Fibroblast of skin of left quadriceps (primary cell): ENCODE results near the gene KRT3.

Experiments
- DNase-seq, 2 experiments: peaks; one replicate each; pipeline ENCODE4 v3.0.0-alpha.2; 2013; ENCODE audit warnings: low read depth in 2 of 2

The KRT3 gene

GRCh38 chr12:52813885-52814709, 18.2 kb upstream of the KRT3 start, which contains the start of gene KRT4:
Gene KRT4, minus strand, starts transcription at chr12:52814116. Its CDS starts 58 bp downstream, at chr12:52814058.
- peak; percentile 39 to 40 for DNase-seq

- no peak for DNase-seq
Measured at GRCh38 chr12:52813203-52813819, 17.4 kb upstream of the KRT3 start.

DNA sequence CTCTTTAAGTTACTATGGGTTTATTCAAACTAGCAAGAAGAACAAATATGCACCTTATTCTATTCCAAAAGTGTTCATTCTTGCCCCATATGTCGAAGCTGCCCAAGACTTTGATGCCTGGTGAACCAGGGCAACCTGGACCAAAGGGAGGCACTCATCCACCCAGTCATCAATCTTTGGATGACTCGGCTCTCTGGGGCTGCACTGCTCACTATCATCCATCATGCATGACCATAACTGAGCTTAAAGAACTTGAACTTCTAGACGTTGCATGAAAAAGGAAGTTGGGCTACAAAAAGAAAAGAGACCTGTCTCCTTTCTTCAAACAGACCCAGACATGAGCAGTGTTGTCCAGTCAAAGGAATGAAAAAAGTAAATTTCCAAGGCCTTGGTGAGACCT, 16.8 kb upstream of the KRT3 start:
- DNase-seq: no peak

- DNase-seq: no peak
Measured at GRCh38 chr12:52812073-52812400, 16.1 kb upstream of the KRT3 start.

DNA sequence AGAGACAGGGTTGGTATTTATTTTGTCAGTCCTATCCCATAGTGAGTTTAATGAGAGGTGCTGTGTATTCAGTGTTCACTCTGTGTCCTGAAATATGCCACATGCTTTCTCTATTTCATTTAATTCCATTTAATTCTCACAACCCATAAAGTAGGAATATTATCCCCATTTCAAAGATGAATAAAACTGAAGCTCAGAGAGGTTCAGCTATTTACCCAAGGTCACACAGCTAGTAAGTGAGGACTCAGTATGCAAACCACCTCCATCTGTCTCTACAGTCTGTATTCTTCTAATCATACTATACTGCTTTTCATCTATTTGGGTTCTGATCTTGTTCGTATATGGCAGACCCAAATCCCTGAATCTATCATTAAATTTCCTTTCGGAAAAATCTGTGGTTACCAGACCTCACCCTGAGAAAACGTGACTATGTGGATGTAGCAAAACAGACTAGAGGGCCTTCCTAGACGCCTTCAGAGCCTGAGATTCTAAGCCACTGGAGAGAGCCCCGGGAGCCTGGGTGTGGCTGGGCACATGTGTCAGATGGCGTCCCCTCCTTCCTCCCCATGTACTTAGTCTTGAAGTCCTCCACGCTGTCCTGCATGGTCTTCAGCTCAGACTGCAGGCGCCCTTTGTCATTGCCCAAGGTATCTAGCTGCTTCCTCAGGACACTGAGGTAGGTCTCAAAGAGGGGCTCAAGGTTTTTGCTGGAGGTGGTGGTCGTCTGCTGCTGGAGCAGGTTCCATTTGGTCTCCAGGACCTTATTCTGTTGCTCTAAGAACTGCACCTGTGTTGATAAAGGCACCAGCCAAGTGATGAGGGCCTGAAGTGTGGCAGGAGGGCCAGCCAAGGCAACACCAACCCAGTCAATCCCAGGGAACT, 15.5 kb upstream of the KRT3 start:
- DNase-seq: no peak

GRCh38 chr12:52810554-52810953, 14.6 kb upstream of the KRT3 start:
- no peak for DNase-seq

- no peak for DNase-seq
Measured at GRCh38 chr12:52809166-52809565, 13.2 kb upstream of the KRT3 start.

- DNase-seq: no peak
Measured at GRCh38 chr12:52808573-52809160, 12.8 kb upstream of the KRT3 start.

GRCh38 chr12:52807544-52808470, 11.9 kb upstream of the KRT3 start:
- DNase-seq: no peak

- DNase-seq: no peak
Measured at GRCh38 chr12:52806821-52807543, 11.1 kb upstream of the KRT3 start.

DNA sequence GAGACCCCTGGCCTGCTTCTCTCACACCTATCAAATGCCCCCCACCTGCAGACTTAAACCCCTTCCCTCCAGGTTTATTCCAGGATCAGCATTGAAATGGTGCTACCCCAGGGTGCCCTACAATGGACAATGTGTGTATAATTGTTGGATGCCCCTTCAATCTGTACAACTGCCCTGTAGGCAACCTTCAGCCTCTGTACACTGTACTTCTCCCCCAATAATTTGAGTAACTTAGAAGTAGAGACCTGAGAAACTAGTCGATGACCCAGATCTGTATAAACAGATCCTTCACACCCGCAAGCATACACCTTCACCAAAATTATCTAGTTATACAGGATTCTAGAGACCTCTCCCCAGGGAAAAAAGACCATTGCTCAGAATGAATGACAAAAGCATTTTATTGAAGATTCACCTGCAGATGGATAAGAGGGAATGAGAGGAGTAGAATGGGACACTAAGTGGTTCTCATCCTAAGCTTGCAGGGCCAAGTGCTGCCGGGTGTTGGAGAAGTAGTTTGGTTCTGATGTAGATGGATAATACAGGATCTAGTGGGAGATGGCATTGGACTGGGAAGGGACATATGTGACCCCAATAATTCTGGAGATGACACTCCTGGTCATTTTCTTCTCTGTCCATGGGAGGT, 10.4 kb upstream of the KRT3 start:
- no peak for DNase-seq

DNA sequence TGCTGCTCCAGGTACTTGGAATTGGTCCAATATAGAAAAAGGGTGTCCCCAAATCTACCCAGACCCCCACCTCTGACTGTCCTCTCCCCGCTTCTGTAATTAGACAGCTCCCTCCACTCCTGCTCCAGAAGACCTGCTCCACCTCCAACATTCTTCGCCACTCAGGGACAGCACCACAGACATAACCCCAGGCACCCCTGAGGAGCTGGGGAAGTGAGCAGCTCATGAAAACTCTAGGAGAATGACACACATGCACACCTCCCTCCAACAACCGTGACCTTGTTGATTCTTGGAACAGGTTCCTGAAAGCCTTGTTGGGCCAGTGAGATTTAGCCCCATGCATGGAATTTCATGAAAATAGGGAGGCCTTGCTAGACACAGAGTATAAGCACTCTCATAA, 9.8 kb upstream of the KRT3 start:
- DNase-seq: no peak

- DNase-seq: no peak
Measured at GRCh38 chr12:52805000-52805399, 9.1 kb upstream of the KRT3 start.

DNA sequence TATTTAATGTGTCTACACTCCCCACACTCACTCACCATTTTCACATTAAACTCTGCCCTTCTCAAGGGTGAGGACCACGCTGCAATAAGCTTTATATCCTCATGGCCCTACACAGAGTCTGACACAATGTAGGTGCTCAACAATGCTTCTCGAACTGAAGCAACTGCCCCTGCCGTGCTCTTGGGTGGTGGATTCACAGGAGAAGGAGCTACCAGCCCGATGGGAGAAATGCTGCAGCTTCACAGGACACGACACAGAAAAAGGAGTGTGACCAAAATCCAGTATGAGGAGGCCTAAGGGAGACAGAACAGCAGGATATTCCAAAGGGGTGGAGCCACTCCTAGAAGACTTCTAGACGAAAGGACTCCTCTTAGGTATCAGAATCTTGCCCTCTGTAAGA, 6.5 kb upstream of the KRT3 start:
- DNase-seq: no peak

- DNase-seq: no peak
Measured at GRCh38 chr12:52801773-52802172, 5.9 kb upstream of the KRT3 start.

- no peak for DNase-seq
Measured at GRCh38 chr12:52800259-52800917, 4.5 kb upstream of the KRT3 start.

DNA sequence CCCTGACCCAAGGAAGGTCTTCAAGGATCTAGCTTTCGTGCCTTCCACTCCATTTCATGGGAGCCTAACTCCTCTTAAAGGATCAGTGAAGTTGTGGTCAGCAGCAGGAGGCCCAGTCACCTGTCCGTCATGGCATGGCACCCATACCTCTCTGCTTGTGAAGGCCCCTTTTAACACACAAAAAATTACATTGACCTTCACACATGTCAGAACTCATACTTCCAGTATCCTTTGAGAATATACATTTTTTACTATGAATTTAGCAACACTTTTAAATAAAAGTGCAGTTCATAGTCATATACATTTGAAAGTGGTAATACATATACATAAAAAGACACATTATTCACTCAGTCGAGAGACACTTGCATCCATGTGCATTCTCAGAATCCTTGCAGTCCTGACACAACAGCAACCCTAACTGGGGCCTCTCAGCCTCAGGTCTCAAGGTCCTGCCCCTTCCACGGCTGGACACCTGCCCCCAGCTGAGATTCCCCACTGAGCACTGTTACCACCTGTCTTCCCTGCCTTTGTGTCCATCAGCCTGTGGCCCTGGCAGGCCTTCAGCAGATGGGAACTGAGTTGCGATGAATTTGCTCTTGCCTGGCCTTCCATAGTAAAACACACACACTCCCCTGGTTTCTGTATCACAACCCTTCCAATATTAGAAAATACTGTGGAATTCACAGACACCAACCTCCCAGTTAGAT, 3.7 kb upstream of the KRT3 start:
- DNase-seq: no peak

GRCh38 chr12:52798671-52799504, 3.0 kb upstream of the KRT3 start:
- no peak for DNase-seq
